GM18502 (cell line): ENCODE data around the gene DUSP16.
"Not testable (repeated sequence)": the region's sequence is repeated elsewhere in the genome, so short reads cannot be mapped to it uniquely, and the experiment has no call there.

Experiments used
- ATAC-seq: cut with Tn5 transposase; IDR thresholded peaks from one replicate; pipeline ENCODE4 v1.9.1; 2021; ENCODE audit warnings: mild to moderate bottlenecking; ENCODE audit not compliant: unreplicated experiment, poor library complexity

Gene DUSP16

GRCh38 chr12:12562585-12563261 is at the start of gene DUSP16:
Gene DUSP16, minus strand, starts transcription at chr12:12562863. Its CDS starts 41,765 bp downstream, at chr12:12521098.
- ATAC-seq: peak; percentile 71

- ATAC-seq: no peak
Measured at GRCh38 chr12:12612358-12612757, 49.7 kb upstream of the DUSP16 start.

GRCh38 chr12:12611512-12612306 is 49.0 kb upstream of the DUSP16 start, which contains the start of gene CREBL2:
Gene CREBL2, plus strand, starts transcription at chr12:12611876. Its CDS starts 297 bp downstream, at chr12:12612173.
- peak; percentile 78 for ATAC-seq

GRCh38 chr12:12610711-12611110 is 48.0 kb upstream of the DUSP16 start:
- no peak for ATAC-seq

GRCh38 chr12:12609692-12610091 is 47.0 kb upstream of the DUSP16 start:
- no peak for ATAC-seq

- no peak for ATAC-seq
Measured at GRCh38 chr12:12608557-12608957, 45.9 kb upstream of the DUSP16 start.

GRCh38 chr12:12606781-12607589 is 44.3 kb upstream of the DUSP16 start:
- ATAC-seq: peak; percentile 53

- no peak for ATAC-seq
Measured at GRCh38 chr12:12604740-12605139, 42.1 kb upstream of the DUSP16 start.

- no peak for ATAC-seq
Measured at GRCh38 chr12:12600659-12601058, 38.0 kb upstream of the DUSP16 start.

GRCh38 chr12:12599750-12600643 is 37.3 kb upstream of the DUSP16 start:
- no peak for ATAC-seq

GRCh38 chr12:12598864-12599263 is 36.2 kb upstream of the DUSP16 start:
- ATAC-seq: no peak

GRCh38 chr12:12596598-12596997 is 33.9 kb upstream of the DUSP16 start:
- not testable (repeated sequence) for ATAC-seq

- ATAC-seq: not testable (repeated sequence)
Measured at GRCh38 chr12:12595929-12596328, 33.3 kb upstream of the DUSP16 start.

GRCh38 chr12:12592930-12593329 is 30.3 kb upstream of the DUSP16 start:
- ATAC-seq: no peak

GRCh38 chr12:12590961-12591360 is 28.3 kb upstream of the DUSP16 start:
- no peak for ATAC-seq

GRCh38 chr12:12588436-12588835 is 25.8 kb upstream of the DUSP16 start:
- ATAC-seq: not testable (repeated sequence)

GRCh38 chr12:12587878-12588277 is 25.2 kb upstream of the DUSP16 start:
- ATAC-seq: no peak

- no peak for ATAC-seq
Measured at GRCh38 chr12:12586879-12587675, 24.4 kb upstream of the DUSP16 start.
